ENCODE measurements around the gene PROSER3.

DNA sequence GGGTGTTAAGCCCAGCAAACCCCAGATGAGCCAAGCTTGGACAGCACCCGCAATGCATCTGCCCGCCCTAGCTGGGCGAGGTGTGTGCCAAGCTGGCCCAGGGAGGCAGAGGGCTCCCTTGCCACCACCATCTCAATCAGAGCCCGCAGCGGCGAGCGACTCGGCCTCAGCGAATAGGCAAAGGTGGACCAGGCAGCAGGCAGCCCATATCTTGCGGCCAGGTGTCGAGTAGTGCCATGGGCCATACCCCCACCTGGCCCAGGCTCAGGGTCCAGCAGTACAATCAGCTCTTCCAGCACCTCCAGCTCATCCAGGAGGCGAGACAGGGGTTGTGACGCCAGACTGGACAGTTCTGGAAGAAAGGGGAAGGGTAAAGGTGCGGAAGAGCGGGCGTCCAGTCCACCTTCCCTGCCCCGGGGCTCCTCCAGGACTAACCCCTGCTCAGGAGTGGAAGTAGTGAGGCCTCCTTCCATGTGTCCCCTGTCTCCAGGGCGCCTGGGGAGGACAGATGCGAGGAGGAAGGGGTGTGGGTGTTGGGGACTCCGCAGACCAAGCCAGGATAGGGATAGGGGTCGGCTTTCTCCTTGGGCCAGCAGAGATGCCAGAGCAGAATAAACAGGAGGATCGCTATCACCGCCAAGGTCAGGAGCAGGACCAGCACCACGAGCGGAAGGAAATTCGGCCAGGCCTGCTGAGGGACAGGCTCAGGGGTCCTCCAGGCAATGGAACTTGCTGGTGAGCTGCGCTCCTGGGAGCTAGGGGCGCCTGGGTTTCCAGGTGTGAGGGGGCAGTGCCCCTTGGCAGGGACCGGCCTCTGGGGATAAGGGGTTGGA is 18.5 kb upstream of the PROSER3 start:
- TF ChIP-seq ELF4 (CRISPR knock-in tag; IDR thresholded peaks at IDR 0.05): no peak
- TF ChIP-seq, protein P1, sequence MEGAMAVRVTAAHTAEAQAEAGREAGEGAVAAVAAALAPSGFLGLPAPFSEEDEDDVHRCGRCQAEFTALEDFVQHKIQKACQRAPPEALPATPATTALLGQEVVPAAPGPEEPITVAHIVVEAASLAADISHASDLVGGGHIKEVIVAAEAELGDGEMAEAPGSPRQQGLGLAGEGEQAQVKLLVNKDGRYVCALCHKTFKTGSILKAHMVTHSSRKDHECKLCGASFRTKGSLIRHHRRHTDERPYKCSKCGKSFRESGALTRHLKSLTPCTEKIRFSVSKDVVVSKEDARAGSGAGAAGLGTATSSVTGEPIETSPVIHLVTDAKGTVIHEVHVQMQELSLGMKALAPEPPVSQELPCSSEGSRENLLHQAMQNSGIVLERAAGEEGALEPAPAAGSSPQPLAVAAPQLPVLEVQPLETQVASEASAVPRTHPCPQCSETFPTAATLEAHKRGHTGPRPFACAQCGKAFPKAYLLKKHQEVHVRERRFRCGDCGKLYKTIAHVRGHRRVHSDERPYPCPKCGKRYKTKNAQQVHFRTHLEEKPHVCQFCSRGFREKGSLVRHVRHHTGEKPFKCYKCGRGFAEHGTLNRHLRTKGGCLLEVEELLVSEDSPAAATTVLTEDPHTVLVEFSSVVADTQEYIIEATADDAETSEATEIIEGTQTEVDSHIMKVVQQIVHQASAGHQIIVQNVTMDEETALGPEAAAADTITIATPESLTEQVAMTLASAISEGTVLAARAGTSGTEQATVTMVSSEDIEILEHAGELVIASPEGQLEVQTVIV (CRISPR knock-in tag; IDR thresholded peaks at IDR 0.05; ENCODE audit: borderline replicate concordance): no peak
- TF ChIP-seq CREB1 (IDR thresholded peaks at IDR 0.05): no peak
- TF ChIP-seq CREB1 (CRISPR knock-in tag; IDR thresholded peaks at IDR 0.05): no peak

Data from K562 (cell line).